Adrenal gland (tissue), 19 donors: ENCODE measurements around the gene GGN. TPM values are rescaled to one million over a fixed set of nuclear protein-coding genes. Genes with fewer than 3 reads are reported as not detected.

Experiments used
- DNase-seq, 7 donors: peaks; one replicate each; pipeline ENCODE4 v3.0.0-alpha.2; 2019 to 2020
- H3K27ac ChIP-seq, 5 donors: fragments of 200-600 bp; sonication (generic) in 4 of 5; 1 replicate in 3 of 5; 2 replicates in 2 of 5; pipeline versions ENCODE4 v1.5.1 to v1.8.0; 2016 to 2020; ENCODE audit warnings: mild to moderate bottlenecking in 1 of 5
- H3K27me3 ChIP-seq: fragments of 200-600 bp; 2 replicates; pipeline ENCODE4 v1.8.0; 2021
- H3K36me3 ChIP-seq, 2 donors: fragments of 200-600 bp; replicated peaks in 1 of 2; 1 replicate in 1 of 2; 2 replicates in 1 of 2; pipeline versions ENCODE4 v1.5.1 to v1.8.0; 2018 to 2022
- H3K4me1 ChIP-seq, 2 donors: fragments of 200-600 bp; replicated peaks in 1 of 2; 1 replicate in 1 of 2; 2 replicates in 1 of 2; pipeline versions ENCODE4 v1.5.1 to v1.8.0; 2018 to 2021
- H3K4me3 ChIP-seq, 4 donors: fragments of 200-600 bp; sonication (generic) in 3 of 4; one replicate each; pipeline ENCODE4 v1.5.1; 2016 to 2018
- H3K9me3 ChIP-seq, 3 donors: fragments of 200-600 bp; sonication (generic) in 1 of 3; replicated peaks in 1 of 3; 1 replicate in 2 of 3; 2 replicates in 1 of 3; pipeline versions ENCODE4 v1.5.1 to v1.8.0; 2016 to 2021
- CTCF ChIP-seq, 6 experiments: fragments of 450-650 bp in 4 of 6; fragments of 200-600 bp in 2 of 6; sonication (generic) in 1 of 6; IDR thresholded peaks; 1 replicate in 5 of 6; 2 replicates in 1 of 6; pipeline versions ENCODE4 v1.5.1 to v1.8.0; 2016 to 2021; ENCODE audit warnings: antibody characterized with exemption in 6 of 6, mild to moderate bottlenecking in 2 of 6, moderate library complexity in 1 of 6
- POLR2A ChIP-seq, 2 donors: fragments of 450-650 bp; IDR thresholded peaks; one replicate each; pipeline ENCODE4 v1.6.1; 2017; ENCODE audit warnings: antibody characterized with exemption in 2 of 2, mild to moderate bottlenecking in 2 of 2, moderate library complexity in 1 of 2
- WGBS, 4 donors: extraction: QIAGEN DNeasy Blood & Tissue Kit in 2 of 4; methylation state at CpG; one replicate each; pipeline versions ENCODE4 v1.1.5 to v1.1.7; 2013 to 2017; 5-methylcytosine and 5-hydroxymethylcytosine counted together
- intact Hi-C, 2 donors: fragments of 100-400 bp; cut with DNase I; formaldehyde crosslinking; loops; one replicate each; pipeline versions ENCODE4 v1.14.1 to v1.15.0; 2022 to 2023
- long read RNA-seq, 10 donors: library from polyadenylated mRNA in 3 of 10; unstranded in 2 of 10; stranded (forward) in 1 of 10; transcript quantifications; one replicate each; pipeline ENCODE4 v2.0.0 and lab custom pipeline, GENCODE V29; 2021 to 2026
- polyA plus RNA-seq, 3 donors: library from polyadenylated mRNA; stranded (reverse); fragments of 200-250 nt in 2 of 3; fragments of 350-450 nt in 1 of 3; fragmentation: Illumina TruSeq in 1 of 3; extraction: RNeasy Lipid Tissue Mini Kit (QIAGEN cat#74804) in 1 of 3; gene quantifications; one replicate each; pipeline ENCODE4 v1.2.3, GENCODE V29; 2013 to 2014
- total RNA-seq, 9 donors: library from RNA; depleted of rRNA in 4 of 9; stranded (reverse); fragments of >200 nt in 4 of 9; fragments of 120-200 nt in 1 of 9; fragmentation: NEBNext Ultra II Directional in 1 of 9; extraction: Animal tissue kit (Norgen Biotek cat#: 25700) in 1 of 9; gene quantifications; one replicate each; pipeline versions ENCODE4 v1.1.0 to v1.2.4, GENCODE V29; 2013 to 2023
- donor health status: healthy with polysubstance abuse.
- donor health status: Bipolar disorder and iron deficiency.
- donor health status: DM: yes; HTN: yes; CAD: no.
- donor health status: DM: no; HTN: no; CAD: no.
- donor health status: DM: no; HTN: no; CAD: no.
- donor health status: DM: yes; HTN: yes; CAD: no.

Gene GGN
- total RNA-seq: 1 to 10 TPM in 1 of 9 donors, under 1 TPM in 5, not detected in 3; 0.57 to 1.4 (median 0.78) TPM
- polyA plus RNA-seq: 1 to 10 TPM in 1 of 3 donors, under 1 TPM in 1, not detected in 1; 0.88 to 1.6 TPM
- long read RNA-seq, donor 1: 0 reads
- long read RNA-seq, donor 2: 0 reads
- long read RNA-seq, donor 3: 0 reads
- long read RNA-seq, donor 4: 0 reads
- long read RNA-seq, donor 5, partial matches to known transcripts: 1 of 3 reads
- long read RNA-seq, donor 5, other reads (novel, unspliced or antisense): 2 of 3 reads
- long read RNA-seq, donor 6: 0 reads
- long read RNA-seq, donor 7: 0 reads
- long read RNA-seq, donor 8: 0 reads
- long read RNA-seq, donor 9: 0 reads
- long read RNA-seq, donor 10: 0 reads

GRCh38 chr19:38387550-38388348 is at the start of gene GGN:
GGN (minus strand) TSS chr19:38388034; CDS start chr19:38387261, 773 bp downstream.
- 1 to 2% (median 2%) methylated on average over 46 to 51 of the region's 51 CpGs for WGBS, 4 donors
- Histone ChIP-seq H3K36me3 (peaks cover 0 to 13% of the 10 kb centered on the region in 2 donors), H3K4me1 (peaks cover 14 to 29% of the 10 kb centered on the region in 2 donors), H3K9me3 (no peaks in the 10 kb centered on the region), H3K4me3 (peak within 1 kb of the TSS in 2 of 4 donors; percentile 22 to 58), H3K27me3 (no peaks in the 10 kb centered on the region), H3K27ac (peak within 1 kb of the TSS in 2 of 5 donors; percentile 62 to 81)
- TF ChIP-seq CTCF (IDR thresholded peaks at IDR 0.05) (no peak), POLR2A (IDR thresholded peaks at IDR 0.05) (peak in 1 of 2 donors; percentile 30)
- intact Hi-C loops: no loop called here
- peak; percentile 70 to 90 (median 82) for DNase-seq

GRCh38 chr19:38437295-38437694 is 49.5 kb upstream of the GGN start:
- H3K27me3 ChIP-seq: peaks cover 10% of the 10 kb centered on the region
- H3K27ac ChIP-seq: no peak overlapping the region
- DNase-seq: no peak
- TF ChIP-seq POLR2A (IDR thresholded peaks at IDR 0.05) (no peak), CTCF (IDR thresholded peaks at IDR 0.05) (no peak)
- H3K4me3 ChIP-seq: no peak overlapping the region
- WGBS, 4 donors: 79 to 88% (median 85%) methylated on average over 6 of the region's 6 CpGs
- intact Hi-C loops: no loop called here
- no peaks in the 10 kb centered on the region for H3K4me1 ChIP-seq
- H3K9me3 ChIP-seq: no peaks in the 10 kb centered on the region
- H3K36me3 ChIP-seq: no peaks in the 10 kb centered on the region

- peaks cover 10% of the 10 kb centered on the region for H3K27me3 ChIP-seq
- no peak overlapping the region for H3K4me3 ChIP-seq
- no peaks in the 10 kb centered on the region for H3K36me3 ChIP-seq
- H3K4me1 ChIP-seq: no peaks in the 10 kb centered on the region
- H3K9me3 ChIP-seq: no peaks in the 10 kb centered on the region
- TF ChIP-seq POLR2A (IDR thresholded peaks at IDR 0.05) (no peak), CTCF (IDR thresholded peaks at IDR 0.05) (no peak)
- intact Hi-C loops: no loop called here
- WGBS, 4 donors: 30 to 39% (median 36%) methylated on average over 4 to 13 of the region's 13 CpGs
- DNase-seq: peak in 3 of 7 donors; percentile 23 to 36 (median 36)
- H3K27ac ChIP-seq: no peak overlapping the region
Observed at GRCh38 chr19:38434549-38435051, 46.8 kb upstream of the GGN start.

GRCh38 chr19:38433268-38433733 is 45.5 kb upstream of the GGN start, which contains the start of gene RYR1:
RYR1 (plus strand) TSS chr19:38433691; CDS start chr19:38433830, 139 bp downstream.
- TF ChIP-seq CTCF (IDR thresholded peaks at IDR 0.05): no peak
- no peak for TF ChIP-seq POLR2A (IDR thresholded peaks at IDR 0.05)
- 14 to 30% (median 16%) methylated on average over 11 to 20 of the region's 20 CpGs; no CpG with 5 or more reads in 1 of the 4 donors for WGBS, 4 donors
- Histone ChIP-seq H3K27ac (no peak within 1 kb of the TSS), H3K27me3 (peaks cover 10% of the 10 kb centered on the region), H3K9me3 (no peaks in the 10 kb centered on the region), H3K4me1 (no peaks in the 10 kb centered on the region), H3K36me3 (no peaks in the 10 kb centered on the region), H3K4me3 (peak within 1 kb of the TSS in 1 of 4 donors; percentile 25)
- intact Hi-C loops: no loop called here
- DNase-seq: peak in 6 of 7 donors; percentile 33 to 60 (median 49)
